GM19328 (cell line): ENCODE measurements around the gene MRPL47.
A peak's percentile ranks its signal among the peaks of the same experiment; 100 is the strongest.

Source experiments
- ATAC-seq: cut with Tn5 transposase; IDR thresholded peaks from one replicate; pipeline ENCODE4 v1.9.1; 2021; ENCODE audit warnings: mild to moderate bottlenecking, moderate library complexity; ENCODE audit not compliant: unreplicated experiment

MRPL47 gene

GRCh38 chr3:179591313-179591712, 13.1 kb downstream of the MRPL47 start:
- no peak for ATAC-seq

GRCh38 chr3:179590669-179591068, 13.8 kb downstream of the MRPL47 start:
- no peak for ATAC-seq

- ATAC-seq = no peak
These were observed 15.3 kb downstream of the MRPL47 start for GRCh38 chr3:179589143-179589542.

- ATAC-seq = no peak
These were observed 23.4 kb downstream of the MRPL47 start for GRCh38 chr3:179580992-179581391.

GRCh38 chr3:179565496-179565895, 38.9 kb downstream of the MRPL47 start:
- ATAC-seq = no peak

GRCh38 chr3:179563271-179563783, 41.1 kb downstream of the MRPL47 start:
- peak; percentile 37 for ATAC-seq

- ATAC-seq = peak; percentile 97
These were observed 41.7 kb downstream of the MRPL47 start, which contains the start of gene ACTL6A for GRCh38 chr3:179562591-179563270. Gene ACTL6A, plus strand, starts transcription at chr3:179562926. Its CDS starts 167 bp downstream, at chr3:179563093.

GRCh38 chr3:179560791-179561190, 43.6 kb downstream of the MRPL47 start:
- no peak for ATAC-seq

- ATAC-seq = no peak
These were observed 45.6 kb downstream of the MRPL47 start for GRCh38 chr3:179558742-179559364.

- ATAC-seq = no peak
These were observed 52.9 kb downstream of the MRPL47 start for GRCh38 chr3:179551349-179552105.

- ATAC-seq = no peak
These were observed 57.6 kb downstream of the MRPL47 start for GRCh38 chr3:179546814-179547241.

GRCh38 chr3:179544981-179545645, 59.3 kb downstream of the MRPL47 start:
- ATAC-seq = no peak

GRCh38 chr3:179542375-179542774, 62.1 kb downstream of the MRPL47 start:
- ATAC-seq = no peak

- no peak for ATAC-seq
These were observed 62.8 kb downstream of the MRPL47 start for GRCh38 chr3:179541596-179541995.

- no peak for ATAC-seq
These were observed 63.3 kb downstream of the MRPL47 start for GRCh38 chr3:179541094-179541493.
